ENCODE data around the gene TLR10. TPM values are rescaled to one million over a fixed set of nuclear protein-coding genes. Genes with fewer than 3 reads are reported as not detected.

TLR10 gene
- total RNA-seq, 2 experiments from 2014 or later = 27.4 to 34.5 TPM

DNA sequence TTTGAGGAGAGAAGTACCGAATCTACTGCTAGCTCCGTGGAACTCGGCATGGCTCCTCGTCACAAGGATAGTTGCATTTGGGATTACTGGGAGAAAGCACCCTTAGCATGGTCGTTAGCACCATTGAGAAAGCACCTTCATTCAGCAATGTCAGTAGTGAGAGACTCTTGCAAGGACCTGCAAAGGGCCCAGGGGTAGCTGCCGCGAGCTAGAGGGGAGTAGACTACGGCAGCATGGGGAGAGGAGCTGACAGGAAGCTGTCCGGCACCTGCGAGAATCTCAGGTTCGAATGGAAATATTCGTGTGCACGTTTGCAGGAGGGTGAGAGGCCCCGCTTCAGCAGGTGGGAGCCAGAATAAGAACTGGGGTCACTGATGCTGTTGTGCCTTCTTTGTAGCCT lies 20.2 kb downstream of the TLR10 start:
- Histone ChIP-seq H2AFZ (ENCODE audit: low read length) (peak overlapping the region; percentile 13; the same call in 1 of the 2 replicates), H3K4me3 (ENCODE audit: low read depth, low read length, poor library complexity, severe bottlenecking) (peak overlapping the region; percentile 57), H4K20me1 (ENCODE audit: insufficient read depth, low read length) (no peaks in the 10 kb centered on the region), H3K36me3 (ENCODE audit: insufficient read depth, low read length) (peaks cover 38% of the 10 kb centered on the region), H3K9me2 (ENCODE audit: insufficient read depth, low read length) (no peaks in the 10 kb centered on the region), H3K79me2 (ENCODE audit: insufficient read depth, low read depth, low read length) (peaks cover 10% of the 10 kb centered on the region; the same call in 1 of the 2 replicates), H3K4me1 (ENCODE audit: insufficient read depth, low read length, poor library complexity, severe bottlenecking) (peaks cover 79% of the 10 kb centered on the region), H3K27ac (ENCODE audit: low read depth, low read length, poor library complexity, severe bottlenecking) (peak overlapping the region; percentile 99), H3K9me3 (ENCODE audit: low read length) (peaks cover 30% of the 10 kb centered on the region), H3K4me2 (ENCODE audit: low read length) (peak overlapping the region; percentile 74)
- DNase-seq (ENCODE audit: low spot score) = peak; percentile 92
- no TSS peak for BruUV-seq (replicated peaks)
- TF ChIP-seq EZH2phosphoT487 (IDR thresholded peaks at IDR 0.05; ENCODE audit: borderline replicate concordance, low read depth, low read length) = no peak
- TF ChIP-seq, protein P1, sequence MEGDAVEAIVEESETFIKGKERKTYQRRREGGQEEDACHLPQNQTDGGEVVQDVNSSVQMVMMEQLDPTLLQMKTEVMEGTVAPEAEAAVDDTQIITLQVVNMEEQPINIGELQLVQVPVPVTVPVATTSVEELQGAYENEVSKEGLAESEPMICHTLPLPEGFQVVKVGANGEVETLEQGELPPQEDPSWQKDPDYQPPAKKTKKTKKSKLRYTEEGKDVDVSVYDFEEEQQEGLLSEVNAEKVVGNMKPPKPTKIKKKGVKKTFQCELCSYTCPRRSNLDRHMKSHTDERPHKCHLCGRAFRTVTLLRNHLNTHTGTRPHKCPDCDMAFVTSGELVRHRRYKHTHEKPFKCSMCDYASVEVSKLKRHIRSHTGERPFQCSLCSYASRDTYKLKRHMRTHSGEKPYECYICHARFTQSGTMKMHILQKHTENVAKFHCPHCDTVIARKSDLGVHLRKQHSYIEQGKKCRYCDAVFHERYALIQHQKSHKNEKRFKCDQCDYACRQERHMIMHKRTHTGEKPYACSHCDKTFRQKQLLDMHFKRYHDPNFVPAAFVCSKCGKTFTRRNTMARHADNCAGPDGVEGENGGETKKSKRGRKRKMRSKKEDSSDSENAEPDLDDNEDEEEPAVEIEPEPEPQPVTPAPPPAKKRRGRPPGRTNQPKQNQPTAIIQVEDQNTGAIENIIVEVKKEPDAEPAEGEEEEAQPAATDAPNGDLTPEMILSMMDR (conservative IDR thresholded peaks at IDR 0.05; ENCODE audit: low read length) = no peak
- intact Hi-C loops (cut with micrococcal nuclease; ENCODE audit: unreplicated experiment) = loop anchor here (5.0 to 10.0 kb wide), 4 partner anchors 270 to 778 kb away; partner anchors contain the start of genes LIAS, RPL9 and TMEM156
- ChIA-PET POLR2A (interaction anchor here (0.5 to 11.2 kb wide), 13 partner anchors 7 to 918 kb away, joined by 3 to 348 read pairs (median 6); partner anchors contain the start of genes TLR1, TLR10 and TLR6), CTCF (ENCODE audit: unreplicated experiment) (interaction anchor here (0.9 to 9.8 kb wide), 2 partner anchors 20 to 43 kb away, joined by 4 to 145 read pairs; partner anchors contain the start of gene TLR10)

DNA sequence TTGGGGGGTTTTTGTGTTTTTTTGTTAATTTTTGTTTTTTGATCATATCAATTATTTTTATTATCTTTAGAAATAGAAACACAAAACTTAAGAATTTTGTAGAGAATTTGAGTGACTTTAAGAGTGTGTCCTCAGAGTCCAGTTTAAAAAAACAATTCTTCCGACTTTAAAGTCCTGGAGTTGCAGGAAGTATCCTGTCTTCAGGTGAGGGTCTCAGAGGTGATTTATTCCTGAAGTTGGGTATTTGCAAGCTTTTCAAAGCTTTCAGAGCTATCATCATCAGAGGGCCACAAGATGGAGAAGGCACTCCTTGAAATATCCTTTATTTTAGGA lies 23.0 kb downstream of the TLR10 start:
- no TSS peak for BruUV-seq (replicated peaks)
- H2AFZ ChIP-seq (ENCODE audit: low read length) = peak overlapping the region; percentile 89
- intact Hi-C loops (cut with micrococcal nuclease; ENCODE audit: unreplicated experiment) = loop anchor here (1.0 to 10.0 kb wide), 7 partner anchors 97 to 775 kb away; partner anchors contain the start of genes LIAS, RPL9, TLR6 and TMEM156
- H3K79me2 ChIP-seq (ENCODE audit: insufficient read depth, low read depth, low read length) = peaks cover 10% of the 10 kb centered on the region; the same call in 1 of the 2 replicates
- no peaks in the 10 kb centered on the region for H4K20me1 ChIP-seq (ENCODE audit: insufficient read depth, low read length)
- peak overlapping the region; percentile 80 for H3K4me2 ChIP-seq (ENCODE audit: low read length)
- peak overlapping the region; percentile 99 for H3K27ac ChIP-seq (ENCODE audit: low read depth, low read length, poor library complexity, severe bottlenecking)
- TF ChIP-seq, protein P1 (conservative IDR thresholded peaks at IDR 0.05; ENCODE audit: low read length) = peak; percentile 44; the same call in 1 of the 2 replicates
- TF ChIP-seq EZH2phosphoT487 (IDR thresholded peaks at IDR 0.05; ENCODE audit: borderline replicate concordance, low read depth, low read length) = no peak
- ChIA-PET POLR2A (interaction anchor here (0.6 to 11.2 kb wide), 9 partner anchors 10 to 921 kb away, joined by 3 to 348 read pairs (median 7); partner anchors contain the start of genes TLR1, TLR10 and TLR6), CTCF (ENCODE audit: unreplicated experiment) (interaction anchor here (0.9 to 9.8 kb wide), 11 partner anchors 22 to 375 kb away, joined by 3 to 145 read pairs (median 6); partner anchors contain the start of genes TLR1 and TLR10)
- no peaks in the 10 kb centered on the region for H3K9me2 ChIP-seq (ENCODE audit: insufficient read depth, low read length)
- peak overlapping the region; percentile 55 for H3K4me3 ChIP-seq (ENCODE audit: low read depth, low read length, poor library complexity, severe bottlenecking)
- peaks cover 68% of the 10 kb centered on the region for H3K4me1 ChIP-seq (ENCODE audit: insufficient read depth, low read length, poor library complexity, severe bottlenecking)
- DNase-seq (ENCODE audit: low spot score) = no peak
- H3K36me3 ChIP-seq (ENCODE audit: insufficient read depth, low read length) = peaks cover 10% of the 10 kb centered on the region; the same call in 1 of the 2 replicates
- peaks cover 11% of the 10 kb centered on the region for H3K9me3 ChIP-seq (ENCODE audit: low read length)

Data from OCI-LY7 (cell line).